GM12878 (cell line): ENCODE results near the gene MRPL32. TPM values are rescaled to one million over a fixed set of nuclear protein-coding genes. Genes with fewer than 3 reads are reported as not detected.

ENCODE experiments used
- ATAC-seq: fragments of 200-7000 bp; cut with Tn5 transposase; 3 replicates; pipeline ENCODE4 v1.9.1; 2020; ENCODE audit warnings: mild to moderate bottlenecking, moderate library complexity
- BruUV-seq: library from RNA; stranded (reverse); fragments of 400-500 nt; replicated peaks from 2 replicates; lab custom pipeline; 2021; lab: Mats Ljungman, UMichigan
- CTCF ChIA-PET: fragments of 300-600 bp; sonication (Branson Sonifier 250); formaldehyde crosslinking; extraction: SDS; loops from one replicate; lab custom pipeline; 2021; ENCODE audit warnings: inconsistent platforms; lab: Yijun Ruan, JAX
- POLR2A ChIA-PET: fragments of 350-600 bp; formaldehyde crosslinking; extraction: SDS; loops from one replicate; lab custom pipeline; 2021; ENCODE audit warnings: inconsistent platforms; lab: Charles Lee
- RAD21 ChIA-PET: fragments of 300-600 bp; sonication (Branson Sonifier 250); formaldehyde crosslinking; loops from one replicate; lab custom pipeline; 2023; ENCODE audit warnings: antibody characterized with exemption; ENCODE audit not compliant: unreplicated experiment; lab: Charles Lee
- SMC1A ChIA-PET: fragments of 300-600 bp; sonication (Branson Sonifier 250); formaldehyde crosslinking; loops from one replicate; lab custom pipeline; 2023; ENCODE audit not compliant: unreplicated experiment, uncharacterized antibody; lab: Charles Lee
- DNase-seq: peaks from one replicate; pipeline ENCODE4 v3.0.0-alpha.2; 2011; ENCODE audit warnings: low read depth, low spot score
- FAIRE-seq: peaks from 3 replicates; lab custom pipeline; 2011; peaks lifted over from hg19 to GRCh38; lab: Jason Lieb, UNC
- H2AFZ ChIP-seq: 2 replicates; pipeline ENCODE4 v1.6.0; 2011; ENCODE audit warnings: low read depth, low read length, control low read depth; ENCODE audit not compliant: control insufficient read depth
- H3K27ac ChIP-seq: 2 replicates; pipeline ENCODE4 v1.5.1; 2011; ENCODE audit warnings: control low read depth; ENCODE audit not compliant: control insufficient read depth, insufficient read depth
- H3K27me3 ChIP-seq, 2 experiments: replicated peaks in 1 of 2; 2 replicates each; pipeline versions ENCODE4 v1.6.0 to v1.6.1; 2011; ENCODE audit warnings: low read length in 1 of 2; ENCODE audit not compliant: control insufficient read depth in 2 of 2, insufficient read depth in 2 of 2
- H3K36me3 ChIP-seq, 2 experiments: 2 replicates each; pipeline ENCODE4 v1.5.1; 2011; ENCODE audit warnings: low read length in 1 of 2; ENCODE audit not compliant: control insufficient read depth in 2 of 2, insufficient read depth in 2 of 2
- H3K4me1 ChIP-seq: 2 replicates; pipeline ENCODE4 v1.6.1; 2011; ENCODE audit warnings: mild to moderate bottlenecking, low read length, moderate library complexity, mixed read lengths; ENCODE audit not compliant: control insufficient read depth, insufficient read depth
- H3K4me2 ChIP-seq: 2 replicates; pipeline ENCODE4 v1.6.0; 2011; ENCODE audit warnings: control low read depth; ENCODE audit not compliant: control insufficient read depth, insufficient read depth
- H3K4me3 ChIP-seq: fragments of 200-600 bp; sonication (generic); 2 replicates; pipeline ENCODE4 v1.5.1; 2016
- H3K79me2 ChIP-seq: 2 replicates; pipeline ENCODE4 v1.6.0; 2011; ENCODE audit warnings: low read length; ENCODE audit not compliant: control insufficient read depth, insufficient read depth
- H3K9ac ChIP-seq: 2 replicates; pipeline ENCODE4 v1.8.0; 2011; ENCODE audit warnings: low read length, control low read depth, mixed read lengths; ENCODE audit not compliant: control insufficient read depth, insufficient read depth
- H3K9me3 ChIP-seq: replicated peaks from 3 replicates; pipeline ENCODE4 v1.5.1; 2011; ENCODE audit warnings: mild to moderate bottlenecking, low read length; ENCODE audit not compliant: control insufficient read depth, insufficient read depth
- H4K20me1 ChIP-seq: 2 replicates; pipeline ENCODE4 v1.6.0; 2011; ENCODE audit not compliant: control insufficient read depth, insufficient read depth
- E4F1 ChIP-seq: fragments of 450-650 bp; IDR thresholded peaks from 2 replicates; pipeline ENCODE4 v1.6.1; 2018; ENCODE audit warnings: borderline replicate concordance, mild to moderate bottlenecking; ENCODE audit not compliant: partially characterized antibody
- ETV6 ChIP-seq, 2 experiments: fragments of 450-650 bp in 1 of 2; IDR thresholded peaks in 1 of 2; conservative IDR thresholded peaks in 1 of 2; 2 replicates each; pipeline ENCODE4 v1.6.1; 2014; ENCODE audit warnings: antibody characterized with exemption in 1 of 2, borderline replicate concordance in 1 of 2, low read depth in 1 of 2, mild to moderate bottlenecking in 1 of 2, moderate library complexity in 1 of 2
- EZH2 ChIP-seq: IDR thresholded peaks from 2 replicates; pipeline ENCODE4 v1.6.1; 2012; ENCODE audit warnings: low read depth, mild to moderate bottlenecking, control low read depth, inconsistent platforms, low read length, borderline replicate concordance; ENCODE audit not compliant: control insufficient read depth
- IRF4 ChIP-seq: IDR thresholded peaks from 2 replicates; pipeline ENCODE4 v1.6.1; 2011; ENCODE audit warnings: low read depth, low read length
- PKNOX1 ChIP-seq: fragments of 450-650 bp; IDR thresholded peaks from 2 replicates; pipeline ENCODE4 v1.6.1; 2016; ENCODE audit warnings: mild to moderate bottlenecking
- RELB ChIP-seq: fragments of 450-650 bp; IDR thresholded peaks from 2 replicates; pipeline ENCODE4 v1.6.1; 2017; ENCODE audit warnings: low read depth, mild to moderate bottlenecking, moderate library complexity
- RUNX3 ChIP-seq: IDR thresholded peaks from 2 replicates; pipeline ENCODE4 v1.6.1; 2012; ENCODE audit warnings: low read length, inconsistent platforms
- SUPT20H ChIP-seq: IDR thresholded peaks from 2 replicates; pipeline ENCODE4 v1.6.1; 2011; ENCODE audit warnings: low read depth, mild to moderate bottlenecking, low read length, moderate library complexity, borderline replicate concordance; ENCODE audit not compliant: control insufficient read depth
- ZBTB40 ChIP-seq: fragments of 450-650 bp; IDR thresholded peaks from 2 replicates; pipeline ENCODE4 v1.6.1; 2016; ENCODE audit warnings: mild to moderate bottlenecking, moderate library complexity, borderline replicate concordance
- WGBS: methylation state at CpG from one replicate; pipeline ENCODE4 v1.1.6; 2016; ENCODE audit warnings: low lambda C conversion rate; ENCODE audit not compliant: insufficient replicate concordance, insufficient coverage; ENCODE audit errors: missing lambda C conversion rate; 5-methylcytosine and 5-hydroxymethylcytosine counted together
- in situ Hi-C: fragments of 300-500 bp; cut with MboI; formaldehyde crosslinking; loops from 9 replicates; pipeline ENCODE4 v1.14.3; 2018; ENCODE audit warnings: mixed read lengths
- intact Hi-C: fragments of 100-400 bp; cut with micrococcal nuclease; formaldehyde crosslinking; loops from one replicate; pipeline ENCODE4 v1.14.2; 2022; ENCODE audit not compliant: unreplicated experiment
- polyA plus RNA-seq, 11 experiments: library from polyadenylated mRNA; depleted of rRNA in 4 of 11; unstranded in 6 of 11; stranded (reverse) in 5 of 11; fragments of >200 nt; fragmentation: Nextera tagmentation in 4 of 11; fragmentation: Illumina TruSeq in 1 of 11; extraction: Ambion mirVana in 4 of 11; extraction: Trizol in 1 of 11; gene quantifications; 1 replicate in 1 of 11; 2 replicates in 10 of 11; pipeline versions ENCODE4 v1.2.1 to v1.2.3, GENCODE V29; 2011 to 2016; ENCODE audit warnings: inconsistent platforms in 2 of 11, missing spikeins in 2 of 11, low read depth in 1 of 11
- total RNA-seq, 4 experiments: library from RNA; depleted of rRNA in 3 of 4; stranded (reverse); fragments of >200 nt in 3 of 4; fragmentation: Illumina TruSeq in 1 of 4; extraction: Trizol in 1 of 4; gene quantifications; 2 replicates each; pipeline versions ENCODE4 v1.2.1 to v1.2.3, GENCODE V29; 2013 to 2021

The MRPL32 gene
- total and polyA plus RNA-seq, 10 of the 15 experiments (the other 5 are each of a cell fraction or from before 2014, with no cell fraction given) = 65.3 to 339 (median 112) TPM

GRCh38 chr7:42911454-42912447, 20.4 kb upstream of the MRPL32 start, which contains the start of gene C7orf25 (continued):
- peak; percentile 56 for TF ChIP-seq E4F1

GRCh38 chr7:42913591-42913990, 18.6 kb upstream of the MRPL32 start:
- Histone ChIP-seq H3K4me3 (no peak overlapping the region), H3K79me2 (peaks cover 2% of the 10 kb centered on the region; the same call in 1 of the 2 replicates), H3K4me2 (no peak overlapping the region), H3K9ac (no peak overlapping the region), H3K27me3 (no peaks in the 10 kb centered on the region), H4K20me1 (no peaks in the 10 kb centered on the region), H2AFZ (no peak overlapping the region), H3K27ac (no peak overlapping the region), H3K4me1 (peaks cover 15% of the 10 kb centered on the region), H3K36me3 (peaks cover 6 to 10% of the 10 kb centered on the region in 2 experiments), H3K9me3 (no peaks in the 10 kb centered on the region)
- RAD21 ChIA-PET = no interaction called here
- in situ Hi-C loops = no loop called here
- ATAC-seq = no peak
- SMC1A ChIA-PET = interaction anchor here (3.9 to 6.1 kb wide), 2 partner anchors 12 to 18 kb away, joined by 33 to 34 read pairs; partner anchors contain the start of genes MRPL32 and PSMA2
- no peak for FAIRE-seq
- DNase-seq = no peak
- BruUV-seq = no TSS peak
- WGBS = 50% methylated on average over 2 of the region's 2 CpGs
- no peak for TF ChIP-seq SUPT20H
- TF ChIP-seq RUNX3 = peak; percentile 69
- no peak for TF ChIP-seq ZBTB40
- TF ChIP-seq PKNOX1 = no peak
- TF ChIP-seq ETV6 (conservative IDR thresholded peaks at IDR 0.05 in 1 of 2, IDR thresholded peaks at IDR 0.05 in 1 of 2; ENCODE audit: borderline replicate concordance in 1 of 2, low read depth in 1 of 2) = no peak
- no peak for TF ChIP-seq IRF4
- TF ChIP-seq EZH2 = no peak
- TF ChIP-seq RELB = no peak
- CTCF ChIA-PET = interaction anchor here (0.6 to 2.6 kb wide), 4 partner anchors 9 to 18 kb away, joined by 3 to 9 read pairs (median 4); partner anchors contain the start of gene PSMA2
- intact Hi-C loops = loop anchor here (2.0 kb wide), 1 partner anchor 19 kb away; the partner anchor contains the start of genes MRPL32 and PSMA2
- POLR2A ChIA-PET = interaction anchor here (1.4 to 2.6 kb wide), 2 partner anchors 16 to 26 kb away, joined by 3 to 6 read pairs; no protein-coding TSS in a partner anchor
